SK-N-SH treated with all-trans-retinoic acid at 6 μM for 48 hours (cell line): ENCODE measurements around the gene TTC29.

Source experiments
- ATAC-seq: fragments of 200-7000 bp; cut with Tn5 transposase; 3 replicates; pipeline ENCODE4 v1.9.1; 2020; ENCODE audit warnings: mild to moderate bottlenecking, moderate library complexity
- ARNTL ChIP-seq: fragments of 450-650 bp; formaldehyde crosslinking; IDR thresholded peaks from 2 replicates; pipeline ENCODE4 v1.5.0; 2020; ENCODE audit warnings: low read depth, mild to moderate bottlenecking, moderate library complexity, borderline replicate concordance
- BACH2 ChIP-seq: fragments of 250-450 bp; sonication (Bioruptor Pico); IDR thresholded peaks from 2 replicates; pipeline ENCODE4 v1.9.0; 2021; ENCODE audit warnings: mild to moderate bottlenecking, borderline replicate concordance
- CSDC2 ChIP-seq: fragments of 250-450 bp; sonication (Bioruptor Pico); IDR thresholded peaks from 2 replicates; pipeline ENCODE4 v1.5.0; 2020; ENCODE audit warnings: mild to moderate bottlenecking, moderate library complexity
- ESRRG ChIP-seq: fragments of 250-450 bp; sonication (Bioruptor Pico); IDR thresholded peaks from 2 replicates; pipeline ENCODE4 v1.6.1; 2021; ENCODE audit warnings: mild to moderate bottlenecking
- GLIS3 ChIP-seq: fragments of 250-450 bp; sonication (Bioruptor Pico); IDR thresholded peaks from 2 replicates; pipeline ENCODE4 v1.5.0; 2020; ENCODE audit warnings: mild to moderate bottlenecking, moderate library complexity
- OSR1 ChIP-seq: fragments of 250-450 bp; sonication (Bioruptor Pico); IDR thresholded peaks from 2 replicates; pipeline ENCODE4 v1.8.0; 2022; ENCODE audit warnings: moderate library complexity, mild to moderate bottlenecking, inconsistent platforms
- PPARA ChIP-seq: fragments of 250-450 bp; sonication (Bioruptor Pico); IDR thresholded peaks from 2 replicates; pipeline ENCODE4 v1.5.0; 2020; ENCODE audit warnings: mild to moderate bottlenecking, borderline replicate concordance
- RARB ChIP-seq: fragments of 250-450 bp; sonication (Bioruptor Pico); IDR thresholded peaks from 2 replicates; pipeline ENCODE4 v1.8.0; 2021; ENCODE audit warnings: mild to moderate bottlenecking, moderate library complexity
- SNAI2 ChIP-seq: fragments of 250-450 bp; sonication (Bioruptor Pico); IDR thresholded peaks from 2 replicates; pipeline ENCODE4 v1.5.0; 2020; ENCODE audit warnings: mild to moderate bottlenecking, moderate library complexity
- TCF4 ChIP-seq: fragments of 250-450 bp; sonication (Bioruptor Pico); IDR thresholded peaks from 2 replicates; pipeline ENCODE4 v1.8.0; 2021; ENCODE audit warnings: mild to moderate bottlenecking, moderate library complexity, borderline replicate concordance
- TOX ChIP-seq: fragments of 250-450 bp; sonication (Bioruptor Pico); IDR thresholded peaks from 2 replicates; pipeline ENCODE4 v1.8.0; 2021; ENCODE audit warnings: mild to moderate bottlenecking, moderate library complexity, borderline replicate concordance
- ZC3H10 ChIP-seq: fragments of 250-450 bp; sonication (Bioruptor Pico); IDR thresholded peaks from 2 replicates; pipeline ENCODE4 v1.5.1; 2021; ENCODE audit warnings: mild to moderate bottlenecking, moderate library complexity
- ZFP3 ChIP-seq: fragments of 250-450 bp; sonication (Bioruptor Pico); IDR thresholded peaks from 2 replicates; pipeline ENCODE4 v1.5.0; 2020; ENCODE audit warnings: mild to moderate bottlenecking, moderate library complexity
- ZFP30 ChIP-seq: fragments of 450-650 bp; formaldehyde crosslinking; IDR thresholded peaks from 2 replicates; pipeline ENCODE4 v1.5.0; 2022; ENCODE audit warnings: mild to moderate bottlenecking, moderate library complexity
- ZNF565 ChIP-seq: fragments of 450-650 bp; formaldehyde crosslinking; conservative IDR thresholded peaks from 2 replicates; pipeline ENCODE4 v1.5.0; 2020; ENCODE audit warnings: low read depth, mild to moderate bottlenecking, moderate library complexity
- ZNF70 ChIP-seq: fragments of 450-650 bp; formaldehyde crosslinking; IDR thresholded peaks from 2 replicates; pipeline ENCODE4 v1.5.0; 2020; ENCODE audit warnings: mild to moderate bottlenecking, moderate library complexity
- ZNF8 ChIP-seq: fragments of 450-650 bp; formaldehyde crosslinking; IDR thresholded peaks from 2 replicates; pipeline ENCODE4 v1.5.0; 2020; ENCODE audit warnings: mild to moderate bottlenecking, moderate library complexity
- TF ChIP-seq, protein P1 (sequence below): fragments of 250-450 bp; sonication (Bioruptor Pico); IDR thresholded peaks from 2 replicates; pipeline ENCODE4 v1.5.1; 2020; ENCODE audit warnings: low read depth, mild to moderate bottlenecking, moderate library complexity
- TF ChIP-seq, protein P2 (sequence below): fragments of 250-450 bp; sonication (Bioruptor Pico); IDR thresholded peaks from 2 replicates; pipeline ENCODE4 v1.5.1; 2021; ENCODE audit warnings: mild to moderate bottlenecking, moderate library complexity
- TF ChIP-seq, protein P3 (sequence below): fragments of 250-450 bp; sonication (Bioruptor Pico); IDR thresholded peaks from 2 replicates; pipeline ENCODE4 v1.8.0; 2020; ENCODE audit warnings: mild to moderate bottlenecking, moderate library complexity, borderline replicate concordance
- TF ChIP-seq, protein P4 (sequence below): fragments of 250-450 bp; sonication (Bioruptor Pico); IDR thresholded peaks from 2 replicates; pipeline ENCODE4 v1.8.0; 2021; ENCODE audit warnings: low read depth, mild to moderate bottlenecking, moderate library complexity, borderline replicate concordance
- TF ChIP-seq, protein P5 (sequence below): fragments of 250-450 bp; sonication (Bioruptor Pico); IDR thresholded peaks from 2 replicates; pipeline ENCODE4 v1.5.0; 2020; ENCODE audit warnings: mild to moderate bottlenecking, moderate library complexity

Gene TTC29

DNA sequence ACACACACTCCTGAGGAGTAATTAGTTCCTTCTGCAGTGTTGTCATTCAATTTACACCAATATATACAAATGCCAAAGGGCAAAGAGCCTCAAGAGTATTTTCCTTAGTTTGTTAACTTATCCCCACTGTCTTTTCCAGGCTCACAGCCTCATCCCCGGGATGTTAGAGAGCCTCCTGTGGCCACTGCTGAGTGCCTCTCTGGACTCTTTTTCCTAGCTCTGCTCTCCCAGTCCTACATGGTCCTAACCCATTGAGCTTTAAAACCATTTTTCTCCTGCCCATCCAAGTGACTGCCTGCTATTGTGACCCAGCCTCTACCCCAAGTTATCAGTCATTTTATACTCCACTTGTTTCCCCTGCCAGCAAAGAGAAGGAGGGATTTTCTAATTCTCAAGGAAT lies 23.5 kb upstream of the TTC29 start:
- ATAC-seq, result no peak
- TF ChIP-seq TOX (no peak), ZNF8 (CRISPR knock-in tag) (no peak), TCF4 (CRISPR knock-in tag) (no peak), BACH2 (CRISPR knock-in tag) (no peak), ZNF70 (no peak), GLIS3 (CRISPR knock-in tag) (no peak), PPARA (CRISPR knock-in tag) (no peak), SNAI2 (CRISPR knock-in tag) (no peak)

DNA sequence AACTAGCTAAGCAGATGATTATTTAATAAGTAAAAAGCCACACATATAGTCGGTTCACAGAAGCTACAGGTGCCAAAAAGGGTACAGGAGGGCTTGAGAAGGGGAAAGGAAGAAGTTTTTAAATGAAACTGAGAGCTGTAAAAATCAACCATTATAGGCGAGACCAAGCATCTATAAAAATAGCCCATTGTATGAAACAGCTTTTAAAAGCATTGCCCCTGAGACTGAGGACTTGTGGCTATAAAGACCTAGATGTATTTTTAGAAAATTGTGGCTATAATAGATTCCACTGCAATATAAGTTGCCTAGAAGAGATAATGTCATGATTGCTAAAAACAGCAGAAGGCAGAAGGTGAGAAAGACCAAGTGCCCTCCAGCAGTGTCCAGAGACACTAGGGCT lies 15.0 kb upstream of the TTC29 start:
- TF ChIP-seq TOX, result no peak
- no peak for TF ChIP-seq ARNTL (CRISPR knock-in tag)
- TF ChIP-seq ESRRG (CRISPR knock-in tag), result no peak
- TF ChIP-seq BACH2 (CRISPR knock-in tag), result no peak
- TF ChIP-seq, protein P1, sequence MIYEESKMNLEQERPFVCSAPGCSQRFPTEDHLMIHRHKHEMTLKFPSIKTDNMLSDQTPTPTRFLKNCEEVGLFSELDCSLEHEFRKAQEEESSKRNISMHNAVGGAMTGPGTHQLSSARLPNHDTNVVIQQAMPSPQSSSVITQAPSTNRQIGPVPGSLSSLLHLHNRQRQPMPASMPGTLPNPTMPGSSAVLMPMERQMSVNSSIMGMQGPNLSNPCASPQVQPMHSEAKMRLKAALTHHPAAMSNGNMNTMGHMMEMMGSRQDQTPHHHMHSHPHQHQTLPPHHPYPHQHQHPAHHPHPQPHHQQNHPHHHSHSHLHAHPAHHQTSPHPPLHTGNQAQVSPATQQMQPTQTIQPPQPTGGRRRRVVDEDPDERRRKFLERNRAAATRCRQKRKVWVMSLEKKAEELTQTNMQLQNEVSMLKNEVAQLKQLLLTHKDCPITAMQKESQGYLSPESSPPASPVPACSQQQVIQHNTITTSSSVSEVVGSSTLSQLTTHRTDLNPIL (CRISPR knock-in tag), result no peak
- TF ChIP-seq OSR1, result no peak
- TF ChIP-seq, protein P2, sequence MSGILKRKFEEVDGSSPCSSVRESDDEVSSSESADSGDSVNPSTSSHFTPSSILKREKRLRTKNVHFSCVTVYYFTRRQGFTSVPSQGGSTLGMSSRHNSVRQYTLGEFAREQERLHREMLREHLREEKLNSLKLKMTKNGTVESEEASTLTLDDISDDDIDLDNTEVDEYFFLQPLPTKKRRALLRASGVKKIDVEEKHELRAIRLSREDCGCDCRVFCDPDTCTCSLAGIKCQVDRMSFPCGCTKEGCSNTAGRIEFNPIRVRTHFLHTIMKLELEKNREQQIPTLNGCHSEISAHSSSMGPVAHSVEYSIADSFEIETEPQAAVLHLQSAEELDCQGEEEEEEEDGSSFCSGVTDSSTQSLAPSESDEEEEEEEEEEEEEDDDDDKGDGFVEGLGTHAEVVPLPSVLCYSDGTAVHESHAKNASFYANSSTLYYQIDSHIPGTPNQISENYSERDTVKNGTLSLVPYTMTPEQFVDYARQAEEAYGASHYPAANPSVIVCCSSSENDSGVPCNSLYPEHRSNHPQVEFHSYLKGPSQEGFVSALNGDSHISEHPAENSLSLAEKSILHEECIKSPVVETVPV (CRISPR knock-in tag), result no peak
- TF ChIP-seq, protein P3, sequence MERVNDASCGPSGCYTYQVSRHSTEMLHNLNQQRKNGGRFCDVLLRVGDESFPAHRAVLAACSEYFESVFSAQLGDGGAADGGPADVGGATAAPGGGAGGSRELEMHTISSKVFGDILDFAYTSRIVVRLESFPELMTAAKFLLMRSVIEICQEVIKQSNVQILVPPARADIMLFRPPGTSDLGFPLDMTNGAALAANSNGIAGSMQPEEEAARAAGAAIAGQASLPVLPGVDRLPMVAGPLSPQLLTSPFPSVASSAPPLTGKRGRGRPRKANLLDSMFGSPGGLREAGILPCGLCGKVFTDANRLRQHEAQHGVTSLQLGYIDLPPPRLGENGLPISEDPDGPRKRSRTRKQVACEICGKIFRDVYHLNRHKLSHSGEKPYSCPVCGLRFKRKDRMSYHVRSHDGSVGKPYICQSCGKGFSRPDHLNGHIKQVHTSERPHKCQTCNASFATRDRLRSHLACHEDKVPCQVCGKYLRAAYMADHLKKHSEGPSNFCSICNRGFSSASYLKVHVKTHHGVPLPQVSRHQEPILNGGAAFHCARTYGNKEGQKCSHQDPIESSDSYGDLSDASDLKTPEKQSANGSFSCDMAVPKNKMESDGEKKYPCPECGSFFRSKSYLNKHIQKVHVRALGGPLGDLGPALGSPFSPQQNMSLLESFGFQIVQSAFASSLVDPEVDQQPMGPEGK (CRISPR knock-in tag), result no peak
- TF ChIP-seq TCF4 (CRISPR knock-in tag), result no peak
- TF ChIP-seq ZNF8 (CRISPR knock-in tag), result no peak
- TF ChIP-seq RARB (CRISPR knock-in tag), result no peak
- TF ChIP-seq, protein P4, sequence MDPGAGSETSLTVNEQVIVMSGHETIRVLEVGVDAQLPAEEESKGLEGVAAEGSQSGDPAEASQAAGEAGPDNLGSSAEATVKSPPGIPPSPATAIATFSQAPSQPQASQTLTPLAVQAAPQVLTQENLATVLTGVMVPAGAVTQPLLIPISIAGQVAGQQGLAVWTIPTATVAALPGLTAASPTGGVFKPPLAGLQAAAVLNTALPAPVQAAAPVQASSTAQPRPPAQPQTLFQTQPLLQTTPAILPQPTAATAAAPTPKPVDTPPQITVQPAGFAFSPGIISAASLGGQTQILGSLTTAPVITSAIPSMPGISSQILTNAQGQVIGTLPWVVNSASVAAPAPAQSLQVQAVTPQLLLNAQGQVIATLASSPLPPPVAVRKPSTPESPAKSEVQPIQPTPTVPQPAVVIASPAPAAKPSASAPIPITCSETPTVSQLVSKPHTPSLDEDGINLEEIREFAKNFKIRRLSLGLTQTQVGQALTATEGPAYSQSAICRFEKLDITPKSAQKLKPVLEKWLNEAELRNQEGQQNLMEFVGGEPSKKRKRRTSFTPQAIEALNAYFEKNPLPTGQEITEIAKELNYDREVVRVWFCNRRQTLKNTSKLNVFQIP (CRISPR knock-in tag), result no peak
- no peak for TF ChIP-seq ZNF565 (CRISPR knock-in tag)
- TF ChIP-seq, protein P5, sequence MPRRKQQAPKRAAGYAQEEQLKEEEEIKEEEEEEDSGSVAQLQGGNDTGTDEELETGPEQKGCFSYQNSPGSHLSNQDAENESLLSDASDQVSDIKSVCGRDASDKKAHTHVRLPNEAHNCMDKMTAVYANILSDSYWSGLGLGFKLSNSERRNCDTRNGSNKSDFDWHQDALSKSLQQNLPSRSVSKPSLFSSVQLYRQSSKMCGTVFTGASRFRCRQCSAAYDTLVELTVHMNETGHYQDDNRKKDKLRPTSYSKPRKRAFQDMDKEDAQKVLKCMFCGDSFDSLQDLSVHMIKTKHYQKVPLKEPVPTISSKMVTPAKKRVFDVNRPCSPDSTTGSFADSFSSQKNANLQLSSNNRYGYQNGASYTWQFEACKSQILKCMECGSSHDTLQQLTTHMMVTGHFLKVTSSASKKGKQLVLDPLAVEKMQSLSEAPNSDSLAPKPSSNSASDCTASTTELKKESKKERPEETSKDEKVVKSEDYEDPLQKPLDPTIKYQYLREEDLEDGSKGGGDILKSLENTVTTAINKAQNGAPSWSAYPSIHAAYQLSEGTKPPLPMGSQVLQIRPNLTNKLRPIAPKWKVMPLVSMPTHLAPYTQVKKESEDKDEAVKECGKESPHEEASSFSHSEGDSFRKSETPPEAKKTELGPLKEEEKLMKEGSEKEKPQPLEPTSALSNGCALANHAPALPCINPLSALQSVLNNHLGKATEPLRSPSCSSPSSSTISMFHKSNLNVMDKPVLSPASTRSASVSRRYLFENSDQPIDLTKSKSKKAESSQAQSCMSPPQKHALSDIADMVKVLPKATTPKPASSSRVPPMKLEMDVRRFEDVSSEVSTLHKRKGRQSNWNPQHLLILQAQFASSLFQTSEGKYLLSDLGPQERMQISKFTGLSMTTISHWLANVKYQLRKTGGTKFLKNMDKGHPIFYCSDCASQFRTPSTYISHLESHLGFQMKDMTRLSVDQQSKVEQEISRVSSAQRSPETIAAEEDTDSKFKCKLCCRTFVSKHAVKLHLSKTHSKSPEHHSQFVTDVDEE (CRISPR knock-in tag), result no peak
- TF ChIP-seq ZC3H10 (CRISPR knock-in tag), result no peak
- TF ChIP-seq ZFP30, result no peak
- no peak for TF ChIP-seq ZFP3 (CRISPR knock-in tag)
- no peak for TF ChIP-seq CSDC2 (CRISPR knock-in tag)
- no peak for TF ChIP-seq GLIS3 (CRISPR knock-in tag)
- TF ChIP-seq PPARA (CRISPR knock-in tag), result no peak

DNA sequence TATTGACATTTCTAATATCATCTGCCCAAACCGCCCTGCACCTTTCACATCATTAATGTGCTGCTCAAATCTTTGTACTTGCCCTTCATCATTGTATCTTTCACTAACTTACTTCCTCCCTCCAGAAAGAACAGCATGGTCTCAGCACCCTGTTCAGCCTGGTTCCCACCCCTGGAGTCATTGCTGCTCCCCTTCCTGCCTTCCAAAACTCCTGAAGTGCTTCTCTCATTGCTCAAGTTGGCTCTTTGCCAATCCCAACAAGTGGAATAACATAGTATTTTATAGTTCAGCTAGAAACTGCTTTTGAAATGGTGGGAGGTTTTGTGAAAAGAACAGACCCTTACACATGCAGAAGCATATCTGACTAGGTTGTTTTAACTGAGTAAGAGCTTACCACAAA lies 14.0 kb upstream of the TTC29 start:
- no peak for ATAC-seq
- TF ChIP-seq ZFP3 (CRISPR knock-in tag), result no peak
- TF ChIP-seq, protein P5 (CRISPR knock-in tag), result no peak
- TF ChIP-seq, all 23 proteins: peak for 0

More for the DNA sequence above, 15.0 kb upstream of the TTC29 start:
- ATAC-seq, result no peak
